Measurements from ENCODE around the gene CCDC171.
A peak's percentile ranks its signal among the peaks of the same experiment; 100 is the strongest.
"Not testable (repeated sequence)": the region's sequence is repeated elsewhere in the genome, so short reads cannot be mapped to it uniquely, and the experiment has no call there.

The CCDC171 gene

GRCh38 chr9:15697446-15697851 lies 144.6 kb downstream of the CCDC171 start:
- DNase-seq (ENCODE audit: low read depth) = peak; percentile 84

DNA sequence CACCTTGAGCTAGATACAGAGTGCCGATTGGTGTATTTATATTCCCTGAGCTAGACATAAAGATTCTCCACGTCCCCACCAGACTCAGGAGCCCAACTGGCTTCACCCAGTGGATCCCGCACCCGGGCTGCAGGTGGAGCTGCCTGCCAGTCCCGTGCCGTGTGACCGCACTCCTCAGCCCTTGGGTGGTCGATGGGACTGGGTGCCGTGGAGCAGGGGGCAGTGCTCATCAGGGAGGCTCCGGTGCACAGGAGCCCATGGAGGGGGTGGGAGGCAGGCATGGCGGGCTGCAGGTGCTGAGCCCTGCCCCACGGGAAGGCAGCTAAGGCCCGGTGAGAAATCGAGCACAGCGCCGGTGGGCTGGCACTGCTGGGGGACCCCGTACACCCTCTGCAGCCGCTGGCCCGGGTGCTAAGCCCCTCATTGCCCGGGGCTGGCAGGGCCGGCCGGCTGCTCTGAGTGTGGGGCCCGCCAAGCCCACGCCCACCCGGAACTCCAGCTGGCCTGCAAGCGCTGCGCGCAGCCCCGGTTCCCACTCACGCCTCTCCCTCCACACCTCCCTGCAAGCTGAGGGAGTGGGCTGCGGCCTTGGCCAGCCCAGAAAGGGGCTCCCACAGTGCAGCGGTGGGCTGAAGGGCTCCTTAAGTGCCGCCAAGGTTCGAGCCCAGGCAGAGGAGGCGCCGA lies 147.2 kb downstream of the CCDC171 start:
- DNase-seq (ENCODE audit: low read depth) = not testable (repeated sequence)

- no peak for DNase-seq (ENCODE audit: low read depth)
Observed at GRCh38 chr9:15707000-15707399, 154.2 kb downstream of the CCDC171 start.

GRCh38 chr9:15711531-15711930 lies 158.7 kb downstream of the CCDC171 start:
- peak; percentile 76 for DNase-seq (ENCODE audit: low read depth)

GRCh38 chr9:15711931-15712330 lies 159.1 kb downstream of the CCDC171 start:
- peak; percentile 66 for DNase-seq (ENCODE audit: low read depth)

DNA sequence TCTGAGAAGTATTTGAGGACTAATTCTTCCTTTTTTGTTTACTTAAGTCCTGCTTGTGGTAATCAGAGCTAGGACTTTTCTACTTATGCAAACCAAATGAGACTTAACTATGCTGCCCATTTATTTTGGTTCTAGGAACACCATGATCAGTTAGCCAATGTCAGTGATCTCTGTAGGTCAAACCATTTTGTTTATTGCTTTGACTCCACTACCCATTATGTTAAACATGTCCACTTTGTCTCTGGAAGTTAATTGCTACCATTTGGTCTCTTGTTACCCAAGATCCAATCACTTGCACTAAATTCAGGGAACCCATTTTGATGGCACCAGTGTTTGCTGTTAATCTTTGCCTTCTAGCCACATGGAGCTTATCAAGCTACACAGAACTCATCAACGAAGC lies 161.9 kb downstream of the CCDC171 start:
- no peak for DNase-seq (ENCODE audit: low read depth)

GRCh38 chr9:15717290-15717967 lies 164.6 kb downstream of the CCDC171 start:
- no peak for DNase-seq (ENCODE audit: low read depth)

GRCh38 chr9:15718423-15718822 lies 165.6 kb downstream of the CCDC171 start:
- DNase-seq (ENCODE audit: low read depth) = no peak

- DNase-seq (ENCODE audit: low read depth) = no peak
Observed at GRCh38 chr9:15720861-15721260, 168.0 kb downstream of the CCDC171 start.

DNA sequence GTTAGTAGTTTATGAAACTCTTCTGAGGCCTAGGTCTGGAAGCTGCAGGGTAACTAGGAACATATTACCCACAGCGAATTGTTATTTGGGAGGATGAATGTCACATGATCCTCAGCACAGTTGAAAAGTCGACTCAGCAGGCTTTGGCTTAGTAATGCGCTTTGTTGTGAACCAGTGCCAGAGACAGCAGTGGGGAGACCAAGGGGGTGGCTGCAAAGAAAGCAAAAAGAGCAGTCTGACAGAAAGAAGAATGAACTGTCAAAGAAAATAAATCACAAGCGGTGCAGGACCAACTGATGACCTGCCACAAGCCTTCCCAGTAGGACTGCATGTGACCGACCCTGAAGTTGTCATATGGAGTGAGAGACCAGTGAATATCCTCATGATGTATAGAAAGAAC lies 170.0 kb downstream of the CCDC171 start:
- DNase-seq (ENCODE audit: low read depth) = peak; percentile 58

- peak; percentile 79 for DNase-seq (ENCODE audit: low read depth)
Observed at GRCh38 chr9:15724016-15724415, 171.2 kb downstream of the CCDC171 start.

GRCh38 chr9:15724612-15725011 lies 171.8 kb downstream of the CCDC171 start:
- DNase-seq (ENCODE audit: low read depth) = no peak

GRCh38 chr9:15725953-15726352 lies 173.1 kb downstream of the CCDC171 start:
- no peak for DNase-seq (ENCODE audit: low read depth)

GRCh38 chr9:15729507-15729906 lies 176.7 kb downstream of the CCDC171 start:
- DNase-seq (ENCODE audit: low read depth) = no peak

- DNase-seq (ENCODE audit: low read depth) = peak; percentile 96
Observed at GRCh38 chr9:15735083-15735857, 182.4 kb downstream of the CCDC171 start.

DNA sequence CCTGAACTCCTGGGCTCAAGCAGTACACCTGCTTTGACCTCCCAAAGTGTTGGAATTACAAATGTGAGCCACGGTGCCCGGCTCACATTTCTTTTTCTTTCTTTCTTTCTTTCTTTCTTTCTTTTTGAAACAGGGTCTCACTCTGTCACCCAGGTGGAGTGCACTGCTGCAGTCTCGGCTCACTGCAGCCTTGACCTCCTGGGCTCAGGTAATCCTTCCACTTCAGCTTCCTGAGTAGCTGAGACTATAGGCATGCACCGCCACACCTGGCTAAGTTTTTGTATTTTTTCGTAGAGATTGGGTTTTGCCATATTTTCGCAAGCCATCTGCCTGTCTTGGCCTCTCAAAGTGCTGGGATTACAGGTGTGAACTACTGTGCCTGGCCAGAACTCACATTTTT lies 183.7 kb downstream of the CCDC171 start:
- no peak for DNase-seq (ENCODE audit: low read depth)

DNA sequence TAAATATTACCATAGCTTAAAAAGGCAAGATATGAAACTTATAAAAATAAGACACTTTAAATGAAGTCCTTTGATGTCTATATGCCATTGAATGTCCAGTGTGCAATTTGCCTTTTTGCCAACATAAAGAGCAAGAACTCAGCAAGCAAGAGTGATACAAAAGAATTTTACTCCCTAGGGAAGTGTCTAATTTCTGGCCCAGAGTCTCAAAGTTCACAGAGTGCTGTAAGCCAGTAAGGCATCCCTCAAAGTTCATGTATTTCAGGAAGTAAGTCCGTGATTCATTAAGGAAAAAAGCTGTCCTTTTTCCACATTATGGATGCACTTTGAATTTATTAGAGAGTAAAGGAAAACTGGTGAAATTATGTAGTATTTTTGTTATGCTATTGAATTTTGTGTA lies 185.2 kb downstream of the CCDC171 start:
- peak; percentile 40 for DNase-seq (ENCODE audit: low read depth)

- no peak for DNase-seq (ENCODE audit: low read depth)
Observed at GRCh38 chr9:15741015-15741414, 188.2 kb downstream of the CCDC171 start.

- no peak for DNase-seq (ENCODE audit: low read depth)
Observed at GRCh38 chr9:15743512-15743911, 190.7 kb downstream of the CCDC171 start.

DNA sequence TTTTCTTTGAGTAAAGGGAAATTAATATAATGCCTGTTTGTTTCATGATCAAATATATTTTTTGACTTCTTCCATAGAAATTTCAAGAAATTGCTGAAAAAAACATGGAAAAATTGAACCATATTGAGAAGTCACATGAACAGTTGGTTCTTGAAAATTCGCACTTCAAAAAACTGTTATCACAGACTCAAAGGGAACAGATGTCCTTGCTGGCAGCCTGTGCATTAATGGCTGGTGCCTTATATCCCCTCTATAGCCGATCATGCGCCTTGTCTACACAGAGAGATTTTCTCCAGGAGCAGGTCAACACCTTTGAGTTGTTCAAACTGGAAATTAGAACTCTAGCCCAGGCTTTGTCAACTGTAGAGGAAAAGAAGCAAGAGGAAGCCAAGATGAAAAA lies 191.4 kb downstream of the CCDC171 start:
- DNase-seq (ENCODE audit: low read depth) = no peak

DNA sequence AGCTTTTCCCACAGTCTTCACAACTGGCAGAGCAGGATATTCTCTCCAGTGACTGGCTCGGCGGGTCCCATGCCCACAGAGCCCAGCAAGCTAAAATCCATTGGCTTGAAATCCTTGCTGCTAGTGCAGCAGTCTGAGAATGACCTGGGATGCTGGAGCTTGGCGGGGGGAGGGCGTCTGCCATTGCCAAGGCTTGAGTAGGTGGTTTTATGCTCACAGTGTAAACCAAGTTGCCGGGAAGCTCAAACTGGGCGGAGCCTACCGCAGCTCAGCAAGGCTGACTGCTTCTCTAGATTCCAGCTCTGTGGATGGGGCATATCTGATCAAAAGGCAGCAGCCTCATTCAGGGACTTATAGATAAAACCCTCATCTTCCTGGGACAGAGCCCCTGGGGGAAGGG lies 194.1 kb downstream of the CCDC171 start:
- DNase-seq (ENCODE audit: low read depth) = no peak

- DNase-seq (ENCODE audit: low read depth) = peak; percentile 20
Observed at GRCh38 chr9:15755660-15756059, 202.8 kb downstream of the CCDC171 start.

DNA sequence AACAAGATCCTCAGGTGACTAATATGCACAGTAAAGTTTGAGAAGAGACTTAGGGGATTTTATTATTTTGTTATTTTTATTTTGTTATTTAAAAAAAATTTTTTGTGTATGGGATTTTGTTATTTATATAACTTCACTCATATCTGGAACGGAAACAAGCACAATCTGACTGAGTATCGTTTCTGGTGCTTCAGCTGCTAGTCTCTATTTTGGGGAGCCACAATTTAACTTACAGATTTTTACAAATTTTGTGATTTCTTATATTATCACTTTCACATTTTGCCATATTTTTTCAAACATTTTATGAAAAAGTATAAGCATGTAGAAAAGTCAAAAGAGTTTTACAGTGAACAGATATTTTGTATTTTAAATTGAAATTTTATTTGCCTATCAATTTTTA lies 208.7 kb downstream of the CCDC171 start:
- no peak for DNase-seq (ENCODE audit: low read depth)
